ENCODE results near the gene SGMS1.

DNA sequence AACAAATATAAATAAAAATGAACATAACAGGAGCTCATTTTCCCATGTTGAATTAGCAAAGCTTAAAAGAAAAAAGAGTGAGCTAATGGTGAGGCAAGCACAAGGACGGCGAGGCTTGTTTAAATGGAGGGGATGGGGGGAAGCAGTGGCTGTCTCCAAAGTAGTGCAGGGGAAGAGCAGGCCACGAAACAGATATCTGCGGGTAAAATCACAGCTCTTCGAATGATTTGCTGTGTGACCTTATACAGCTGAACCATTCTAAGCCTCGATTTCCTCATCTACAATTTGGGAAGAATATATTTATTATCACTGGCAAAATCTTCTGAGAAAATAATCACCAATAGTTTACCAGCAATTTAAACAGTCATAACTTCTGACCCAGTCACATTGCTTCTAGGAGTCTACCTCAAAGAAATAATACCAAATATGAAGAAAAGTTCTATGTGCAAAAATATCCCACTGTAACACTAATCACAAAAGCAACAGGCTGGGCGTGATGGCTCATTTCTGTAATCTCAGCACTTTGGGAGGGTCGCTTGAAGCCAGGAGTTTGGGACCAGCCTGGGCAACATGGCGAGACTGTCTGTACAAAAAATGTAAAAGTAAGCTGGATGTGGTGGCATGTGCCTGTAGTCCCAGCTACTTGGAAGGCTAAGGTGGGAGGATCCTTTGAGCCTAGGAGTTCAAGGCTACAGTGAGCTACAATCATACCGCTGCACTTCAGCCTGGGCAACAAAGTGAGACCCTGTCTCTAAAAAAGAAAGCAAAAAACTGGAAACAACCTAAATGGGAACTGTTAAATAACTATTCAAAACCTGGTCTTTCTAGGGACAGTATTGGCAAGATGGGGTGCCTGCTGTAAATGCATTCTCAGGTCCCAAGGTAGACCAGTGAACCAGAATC, 309.3 kb downstream of the SGMS1 start:
- TF ChIP-seq CTCF (IDR thresholded peaks at IDR 0.05) (no peak), POLR2AphosphoS5 (IDR thresholded peaks at IDR 0.05) (no peak), POLR2A (IDR thresholded peaks at IDR 0.05) (no peak)

All from breast epithelium (tissue), 3 donors.